Tibial nerve (tissue), 3 donors: ENCODE data around the gene HRC.

Experiments used
- POLR2A ChIP-seq, 2 donors: fragments of 450-650 bp; IDR thresholded peaks; one replicate each; pipeline ENCODE4 v1.6.1; 2017; ENCODE audit warnings: antibody characterized with exemption in 2 of 2, mild to moderate bottlenecking in 2 of 2, moderate library complexity in 2 of 2
- TF ChIP-seq, protein P1 (sequence below), 5 experiments: fragments of 200-600 bp in 3 of 5; fragments of 450-650 bp in 2 of 5; sonication (generic) in 3 of 5; IDR thresholded peaks; one replicate each; pipeline ENCODE4 v1.5.1; 2016 to 2019; ENCODE audit warnings: antibody characterized with exemption in 5 of 5, mild to moderate bottlenecking in 3 of 5, moderate library complexity in 2 of 5

DNA sequence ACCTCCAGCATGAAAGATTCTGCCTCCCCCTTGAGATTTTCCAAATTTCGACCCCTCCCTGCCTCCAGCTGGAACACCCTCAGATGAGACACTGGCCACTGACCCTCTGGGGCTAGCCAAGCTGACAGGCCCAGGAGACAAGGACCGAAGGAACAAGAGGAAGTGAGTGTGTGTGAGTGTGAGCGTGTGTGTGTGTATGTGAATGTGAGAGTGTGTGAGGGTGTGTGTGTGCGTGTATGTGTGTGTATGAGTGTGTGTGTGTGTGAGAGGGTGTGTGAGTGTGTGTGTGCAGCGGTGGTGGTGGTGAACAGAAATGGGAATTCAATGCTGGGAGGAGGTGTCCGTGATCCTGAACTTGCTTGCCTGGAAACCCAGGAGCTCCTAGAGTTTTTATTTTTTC is 13.8 kb downstream of the HRC start:
- no peak for TF ChIP-seq POLR2A (IDR thresholded peaks at IDR 0.05)
- TF ChIP-seq, protein P1, sequence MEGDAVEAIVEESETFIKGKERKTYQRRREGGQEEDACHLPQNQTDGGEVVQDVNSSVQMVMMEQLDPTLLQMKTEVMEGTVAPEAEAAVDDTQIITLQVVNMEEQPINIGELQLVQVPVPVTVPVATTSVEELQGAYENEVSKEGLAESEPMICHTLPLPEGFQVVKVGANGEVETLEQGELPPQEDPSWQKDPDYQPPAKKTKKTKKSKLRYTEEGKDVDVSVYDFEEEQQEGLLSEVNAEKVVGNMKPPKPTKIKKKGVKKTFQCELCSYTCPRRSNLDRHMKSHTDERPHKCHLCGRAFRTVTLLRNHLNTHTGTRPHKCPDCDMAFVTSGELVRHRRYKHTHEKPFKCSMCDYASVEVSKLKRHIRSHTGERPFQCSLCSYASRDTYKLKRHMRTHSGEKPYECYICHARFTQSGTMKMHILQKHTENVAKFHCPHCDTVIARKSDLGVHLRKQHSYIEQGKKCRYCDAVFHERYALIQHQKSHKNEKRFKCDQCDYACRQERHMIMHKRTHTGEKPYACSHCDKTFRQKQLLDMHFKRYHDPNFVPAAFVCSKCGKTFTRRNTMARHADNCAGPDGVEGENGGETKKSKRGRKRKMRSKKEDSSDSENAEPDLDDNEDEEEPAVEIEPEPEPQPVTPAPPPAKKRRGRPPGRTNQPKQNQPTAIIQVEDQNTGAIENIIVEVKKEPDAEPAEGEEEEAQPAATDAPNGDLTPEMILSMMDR (IDR thresholded peaks at IDR 0.05) = no peak
